GM19452 (cell line): ENCODE results near the gene LEF1.
A peak's percentile ranks its signal among the peaks of the same experiment; 100 is the strongest.

Source experiments
- ATAC-seq: cut with Tn5 transposase; IDR thresholded peaks from one replicate; pipeline ENCODE4 v1.9.1; 2021; ENCODE audit not compliant: unreplicated experiment

Gene LEF1

GRCh38 chr4:108149588-108150380 lies 18.9 kb downstream of the LEF1 start:
- no peak for ATAC-seq

- no peak for ATAC-seq
Measured at GRCh38 chr4:108148316-108148715, 20.4 kb downstream of the LEF1 start.

- ATAC-seq = no peak
Measured at GRCh38 chr4:108146819-108147218, 21.9 kb downstream of the LEF1 start.

DNA sequence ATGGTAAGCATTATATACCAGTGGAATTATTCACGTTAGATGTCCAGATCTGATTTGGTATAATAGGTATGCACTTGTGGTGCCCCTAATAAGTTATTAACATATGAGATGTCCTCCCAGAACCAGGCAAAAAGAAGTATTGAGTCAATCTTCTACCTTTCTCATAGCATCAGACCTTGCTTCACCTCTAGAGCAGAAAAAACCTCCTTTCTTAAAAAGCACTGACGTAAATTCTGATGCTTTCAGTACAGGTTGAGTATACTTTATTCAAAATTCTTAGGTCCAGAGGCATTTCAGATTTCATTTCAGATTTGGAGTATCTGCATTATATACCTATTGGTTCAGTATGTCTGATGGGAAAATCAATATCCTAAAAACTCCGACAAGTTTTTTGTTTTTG lies 22.4 kb downstream of the LEF1 start:
- ATAC-seq = no peak

GRCh38 chr4:108144451-108144850 lies 24.3 kb downstream of the LEF1 start:
- no peak for ATAC-seq

DNA sequence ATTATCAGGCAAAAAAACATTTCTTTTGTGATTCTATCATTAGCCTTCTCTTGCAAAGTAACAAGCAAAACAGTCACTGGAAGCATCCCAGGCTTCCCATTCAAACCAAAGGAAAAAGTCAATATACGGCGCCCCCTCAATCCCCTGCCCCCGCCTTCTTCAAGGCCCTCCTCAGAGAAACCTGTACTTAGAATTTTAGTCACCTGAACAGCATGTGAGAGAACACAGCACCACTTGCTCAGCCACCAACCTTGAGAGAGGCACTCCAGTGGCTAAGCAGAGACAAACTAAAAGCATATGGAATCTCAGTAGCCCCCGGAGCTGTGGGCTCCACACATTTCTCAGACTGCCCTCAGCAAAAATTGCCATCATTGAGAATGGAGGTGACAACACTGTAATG lies 25.2 kb downstream of the LEF1 start:
- ATAC-seq = no peak

GRCh38 chr4:108142870-108143269 lies 25.9 kb downstream of the LEF1 start:
- ATAC-seq = no peak

- ATAC-seq = no peak
Measured at GRCh38 chr4:108141213-108141950, 27.4 kb downstream of the LEF1 start.

DNA sequence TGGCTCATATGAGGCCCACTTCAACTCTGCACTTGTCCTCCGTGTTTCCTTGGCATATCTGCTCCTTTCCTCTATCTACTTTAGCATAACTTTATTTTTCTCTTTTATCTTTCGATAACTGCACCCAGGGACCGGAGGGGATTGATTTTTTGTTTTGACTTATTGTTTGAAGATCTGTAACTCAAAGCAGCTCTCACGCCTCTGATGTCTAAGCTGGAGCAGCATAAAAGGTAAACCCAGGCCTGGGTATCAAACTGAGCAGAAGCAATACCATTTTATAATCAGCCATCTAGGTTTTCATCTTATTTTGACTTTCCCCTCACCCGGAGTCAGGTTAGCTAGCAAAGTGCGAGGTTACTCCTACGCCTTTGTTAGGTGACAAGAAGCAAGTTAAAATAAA lies 28.4 kb downstream of the LEF1 start:
- no peak for ATAC-seq

GRCh38 chr4:108139089-108139488 lies 29.6 kb downstream of the LEF1 start:
- peak; percentile 41 for ATAC-seq

DNA sequence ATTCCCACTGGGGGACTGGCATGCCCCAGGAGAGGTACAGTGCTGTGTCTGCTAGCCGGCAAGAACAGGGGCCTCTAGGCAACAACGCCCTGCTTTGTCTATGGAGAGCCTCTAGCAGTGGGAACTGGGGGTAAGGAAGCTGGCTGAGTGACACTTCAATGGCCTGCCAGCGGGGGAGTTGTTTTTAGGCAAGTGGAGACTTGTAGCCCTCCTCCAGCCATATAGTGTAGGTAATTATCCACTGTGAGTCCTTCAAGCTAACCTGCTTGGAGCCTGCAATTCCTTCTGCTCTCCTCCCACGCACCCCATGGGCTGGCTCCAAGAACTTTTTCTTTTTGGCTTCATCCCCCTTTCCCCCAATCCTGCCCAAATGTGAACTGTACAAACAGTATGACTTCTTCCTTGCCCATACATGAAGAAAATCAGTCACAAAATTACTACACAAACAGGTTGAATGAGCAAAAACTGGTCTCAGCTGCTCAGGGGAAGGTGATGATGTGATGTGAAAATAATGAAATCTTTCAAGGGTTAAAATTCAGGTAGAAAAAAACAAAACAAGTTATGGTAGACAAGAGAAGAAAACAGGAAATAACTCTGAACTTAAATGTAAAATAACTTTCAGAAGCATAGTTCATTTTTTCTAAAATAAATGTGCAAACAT lies 33.1 kb downstream of the LEF1 start:
- no peak for ATAC-seq

- ATAC-seq = no peak
Measured at GRCh38 chr4:108130955-108131354, 37.8 kb downstream of the LEF1 start.

DNA sequence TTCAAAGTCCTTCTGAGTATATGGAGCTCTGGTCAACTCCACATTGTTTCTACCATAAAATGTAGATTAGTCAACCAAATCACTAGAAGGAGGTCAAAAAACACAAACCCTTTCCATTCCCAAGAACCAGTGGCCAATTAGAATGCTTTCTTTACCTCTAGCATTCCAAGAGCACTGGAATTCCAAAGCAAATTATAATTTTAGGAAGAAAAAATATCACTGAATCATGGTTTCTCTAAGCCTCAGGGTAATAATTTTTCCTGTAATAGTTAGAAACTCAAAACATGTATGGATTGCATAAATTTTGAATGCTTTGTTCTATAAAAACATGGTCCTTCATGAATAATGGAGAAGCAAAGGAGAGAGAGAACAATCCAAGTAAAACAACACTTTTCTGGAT lies 39.5 kb downstream of the LEF1 start:
- no peak for ATAC-seq

DNA sequence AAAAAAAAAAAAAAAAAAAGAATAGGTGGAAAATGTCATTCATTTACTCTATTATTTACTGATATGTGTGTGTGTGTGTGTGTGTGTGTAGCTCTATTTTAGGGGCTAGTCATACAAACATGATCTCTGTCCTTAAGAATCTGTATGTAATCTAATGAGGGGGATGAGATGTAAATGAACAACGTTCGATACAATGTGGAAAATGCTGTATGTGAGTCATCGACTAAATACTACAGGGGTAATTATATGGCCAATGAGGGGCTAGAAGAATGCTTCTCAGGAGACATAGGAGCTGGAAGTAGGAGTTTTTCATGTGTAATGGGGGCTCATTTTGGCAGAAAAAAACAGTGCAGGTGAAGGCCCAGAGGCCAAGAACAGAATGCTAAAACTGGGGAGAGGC lies 41.9 kb downstream of the LEF1 start:
- no peak for ATAC-seq

DNA sequence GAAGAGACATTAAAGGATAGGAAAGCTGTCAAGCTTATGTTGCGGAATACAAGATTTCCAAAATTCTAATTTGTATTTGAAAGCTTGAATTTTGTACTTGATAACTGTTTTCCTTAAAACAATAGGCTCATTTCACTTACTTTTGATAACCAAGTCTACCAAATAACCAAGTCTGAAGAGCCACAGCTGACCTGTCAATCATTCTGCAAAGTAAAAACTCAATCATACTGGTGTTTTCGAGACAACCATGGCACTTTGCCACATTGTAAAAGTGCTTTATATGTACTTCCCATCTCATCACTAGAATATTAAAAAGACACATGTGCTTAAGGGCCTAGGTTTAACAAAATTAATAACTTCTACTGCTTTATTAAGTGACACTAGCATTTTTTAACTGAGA lies 47.9 kb downstream of the LEF1 start:
- ATAC-seq = no peak

- ATAC-seq = peak; percentile 17
Measured at GRCh38 chr4:108119199-108119800, 49.4 kb downstream of the LEF1 start.

DNA sequence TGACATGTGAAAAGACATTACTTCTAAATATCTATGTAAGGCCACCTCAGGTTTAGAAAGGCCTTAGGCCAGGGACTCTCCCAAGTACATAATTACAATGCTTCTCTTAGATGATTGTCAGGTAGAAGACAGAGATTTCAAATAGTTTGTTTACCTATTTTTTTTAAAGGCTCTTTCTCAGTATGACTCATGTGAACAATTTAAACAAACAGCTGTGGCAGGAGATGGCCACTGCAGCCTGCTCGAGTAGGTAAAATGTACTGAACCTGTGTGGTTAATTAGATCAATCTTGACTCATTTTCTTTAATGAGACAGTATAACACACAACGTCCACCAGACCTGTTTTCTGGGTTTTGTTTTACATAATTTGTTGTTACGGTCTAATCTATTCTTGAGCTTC lies 50.2 kb downstream of the LEF1 start:
- ATAC-seq = peak; percentile 81

- no peak for ATAC-seq
Measured at GRCh38 chr4:108117418-108118182, 51.1 kb downstream of the LEF1 start.

- no peak for ATAC-seq
Measured at GRCh38 chr4:108116423-108117168, 52.1 kb downstream of the LEF1 start.

GRCh38 chr4:108115168-108115526 lies 53.6 kb downstream of the LEF1 start:
- ATAC-seq = no peak
